K562 (cell line): ENCODE results near the gene RNASEH1. TPM values are rescaled to one million over a fixed set of nuclear protein-coding genes. Genes with fewer than 3 reads are reported as not detected.
A peak's percentile ranks its signal among the peaks of the same experiment; 100 is the strongest.

Experiments used
- CCNT2 ChIP-seq: IDR thresholded peaks from 2 replicates; pipeline ENCODE4 v1.6.1; 2011; ENCODE audit warnings: borderline replicate concordance, low read depth, mild to moderate bottlenecking, moderate library complexity, mixed read lengths, low read length; ENCODE audit not compliant: insufficient read length; ENCODE audit errors: extremely low read depth
- DACH1 ChIP-seq: fragments of 450-650 bp; IDR thresholded peaks from 2 replicates; pipeline ENCODE4 v1.6.1; 2018; ENCODE audit not compliant: partially characterized antibody
- ELF2 ChIP-seq: fragments of 250-450 bp; sonication (Bioruptor Pico); IDR thresholded peaks from 2 replicates; pipeline ENCODE4 v1.5.0; 2021; ENCODE audit warnings: mild to moderate bottlenecking
- ESRRA ChIP-seq: fragments of 450-650 bp; IDR thresholded peaks from 2 replicates; pipeline ENCODE4 v1.6.1; 2014; ENCODE audit warnings: low read depth, mild to moderate bottlenecking, moderate library complexity, borderline replicate concordance
- HDAC8 ChIP-seq: fragments of 450-650 bp; IDR thresholded peaks from 2 replicates; pipeline ENCODE4 v1.6.1; 2016; ENCODE audit warnings: mild to moderate bottlenecking, missing genetic modification characterization, moderate library complexity, missing compliant biosample characterization
- HEY1 ChIP-seq: fragments of 250-450 bp; sonication (Bioruptor Pico); IDR thresholded peaks from 2 replicates; pipeline ENCODE4 v1.5.0; 2020; ENCODE audit warnings: mild to moderate bottlenecking, moderate library complexity, borderline replicate concordance
- MAZ ChIP-seq, 2 experiments: fragments of 450-650 bp in 1 of 2; sonication (generic) in 1 of 2; formaldehyde crosslinking; IDR thresholded peaks in 1 of 2; conservative IDR thresholded peaks in 1 of 2; 2 replicates each; pipeline versions ENCODE4 v1.4.0 to v1.5.0; 2020; ENCODE audit warnings: mild to moderate bottlenecking in 1 of 2, missing genetic modification reagents in 1 of 2
- MTA1 ChIP-seq: fragments of 450-650 bp; IDR thresholded peaks from 2 replicates; pipeline ENCODE4 v1.6.1; 2017; ENCODE audit warnings: borderline replicate concordance
- NCOA6 ChIP-seq: fragments of 450-650 bp; IDR thresholded peaks from 2 replicates; pipeline ENCODE4 v1.6.1; 2017; ENCODE audit warnings: mild to moderate bottlenecking
- NCOR1 ChIP-seq: fragments of 450-650 bp; IDR thresholded peaks from 2 replicates; pipeline ENCODE4 v1.6.1; 2016; ENCODE audit warnings: mild to moderate bottlenecking, moderate library complexity
- NFIC ChIP-seq: fragments of 450-650 bp; IDR thresholded peaks from 2 replicates; pipeline ENCODE4 v1.6.1; 2017; ENCODE audit warnings: mild to moderate bottlenecking, inconsistent platforms
- RFX5 ChIP-seq: IDR thresholded peaks from 2 replicates; pipeline ENCODE4 v1.6.1; 2011; ENCODE audit warnings: low read depth, mild to moderate bottlenecking, improper control_type of control experiment, low read length
- RNF219 ChIP-seq: fragments of 250-450 bp; sonication (Bioruptor Pico); IDR thresholded peaks from 2 replicates; pipeline ENCODE4 v1.5.0; 2022; ENCODE audit warnings: mild to moderate bottlenecking
- SAFB2 ChIP-seq: fragments of 200-400 bp; formaldehyde crosslinking; IDR thresholded peaks from 2 replicates; pipeline ENCODE4 v1.6.1; 2018; ENCODE audit warnings: borderline replicate concordance, low read length, low read depth, moderate library complexity; ENCODE audit not compliant: severe bottlenecking
- SRSF7 ChIP-seq: fragments of 200-400 bp; formaldehyde crosslinking; optimal IDR thresholded peaks from 2 replicates; pipeline ENCODE3; 2017; ENCODE audit warnings: mild to moderate bottlenecking, low read depth, low read length
- SUPT5H ChIP-seq: fragments of 450-650 bp; IDR thresholded peaks from 2 replicates; pipeline ENCODE4 v1.6.1; 2016
- TARDBP ChIP-seq: fragments of 450-650 bp; IDR thresholded peaks from 2 replicates; pipeline ENCODE4 v1.6.1; 2016
- ZC3H4 ChIP-seq: sonication (generic); formaldehyde crosslinking; IDR thresholded peaks from 2 replicates; pipeline ENCODE4 v1.9.0; 2021; ENCODE audit warnings: missing genetic modification reagents, borderline replicate concordance
- ZFP36 ChIP-seq: fragments of 150-350 bp; IDR thresholded peaks from 2 replicates; pipeline ENCODE4 v1.6.1; 2018; ENCODE audit warnings: low read length, low read depth; ENCODE audit not compliant: partially characterized antibody
- ZNF133 ChIP-seq: fragments of 250-450 bp; sonication (Bioruptor Pico); IDR thresholded peaks from 2 replicates; pipeline ENCODE4 v1.4.0; 2020; ENCODE audit warnings: mild to moderate bottlenecking
- ZNF395 ChIP-seq: fragments of 200-800 bp; sonication (Bioruptor generic); IDR thresholded peaks from 2 replicates; pipeline ENCODE4 v1.6.1; 2017; ENCODE audit warnings: missing genetic modification characterization, missing compliant biosample characterization
- ZNF431 ChIP-seq: sonication (generic); formaldehyde crosslinking; IDR thresholded peaks from 2 replicates; pipeline ENCODE4 v1.8.0; 2022; ENCODE audit warnings: mild to moderate bottlenecking, missing genetic modification reagents
- ZNF79 ChIP-seq: fragments of 250-450 bp; sonication (Bioruptor Pico); IDR thresholded peaks from 2 replicates; pipeline ENCODE4 v1.4.0; 2020; ENCODE audit warnings: low read depth, mild to moderate bottlenecking, moderate library complexity
- polyA plus RNA-seq, 8 experiments: library from polyadenylated mRNA; depleted of rRNA in 4 of 8; stranded (reverse) in 5 of 8; unstranded in 3 of 8; fragments of >200 nt; fragmentation: Nextera tagmentation in 2 of 8; fragmentation: Illumina TruSeq in 1 of 8; extraction: Ambion mirVana in 2 of 8; extraction: Trizol in 1 of 8; gene quantifications; 2 replicates each; pipeline versions ENCODE4 v1.2.1 to v1.2.3, GENCODE V29; 2011 to 2014; ENCODE audit warnings: inconsistent platforms in 1 of 8, missing spikeins in 1 of 8
- total RNA-seq, 7 experiments: library from RNA; depleted of rRNA in 6 of 7; stranded (reverse); fragments of >200 nt in 6 of 7; fragmentation: Illumina TruSeq in 2 of 7; extraction: Trizol in 2 of 7; gene quantifications; 2 replicates each; pipeline versions ENCODE4 v1.2.1 to v1.2.3, GENCODE V29; 2011 to 2021; ENCODE audit warnings: low replicate concordance in 1 of 7
- TF ChIP-seq, protein P1 (sequence below): fragments of 150-350 bp; conservative IDR thresholded peaks from 2 replicates; pipeline ENCODE4 v1.6.1; 2014; ENCODE audit warnings: low read length

Gene RNASEH1
- total and polyA plus RNA-seq, 9 of the 15 experiments (the other 6 are each of a cell fraction or from before 2014, with no cell fraction given): 25.7 to 47.5 (median 42.8) TPM

DNA sequence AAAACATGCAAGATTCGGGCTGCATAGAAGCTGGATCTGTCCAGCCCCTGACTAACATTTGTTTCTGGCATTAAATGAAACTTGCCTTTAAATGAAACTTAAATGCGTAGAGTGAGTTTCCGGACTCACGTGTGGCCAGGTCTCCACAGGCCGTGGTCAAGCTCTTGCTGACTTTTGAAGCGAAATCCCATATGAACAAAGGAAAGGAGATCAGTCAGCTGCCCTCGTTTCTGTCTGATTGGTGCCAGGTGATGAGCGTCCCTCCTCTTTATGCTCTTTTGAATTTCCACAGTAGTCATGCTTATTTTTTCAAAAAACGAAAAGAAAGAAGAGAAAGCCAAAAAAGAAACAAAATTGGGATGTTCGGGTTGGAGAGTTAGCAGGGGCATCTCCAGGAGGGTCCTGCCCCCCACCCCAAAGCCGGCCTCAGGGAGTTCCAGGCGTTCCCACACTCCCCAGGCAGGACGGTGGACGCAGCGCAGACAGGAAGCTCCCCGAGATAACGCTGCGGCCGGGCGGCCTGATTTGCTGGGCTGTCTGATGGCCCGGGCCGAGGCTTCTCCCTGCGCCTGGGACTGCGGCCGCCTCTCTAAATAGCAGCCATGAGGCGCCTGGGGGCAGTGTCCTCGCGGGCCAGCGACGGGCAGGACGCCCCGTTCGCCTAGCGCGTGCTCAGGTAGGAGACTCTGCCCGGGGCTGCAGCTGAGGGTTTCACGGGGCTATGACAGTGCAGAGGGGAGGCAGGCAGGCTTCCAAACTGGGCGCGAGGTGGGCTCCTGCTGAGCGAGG lies 36.6 kb upstream of the RNASEH1 start, which contains the start of gene COLEC11 (continued):
- TF ChIP-seq HEY1 (no peak), NCOA6 (no peak), SRSF7 (no peak), CCNT2 (peak; percentile 63), MAZ (CRISPR knock-in tag; conservative IDR thresholded peaks at IDR 0.05 in 1 of 2, IDR thresholded peaks at IDR 0.05 in 1 of 2) (peak in 1 of 2 experiments; percentile 70; a peak in 2 of 4 replicates), ZC3H4 (CRISPR knock-in tag) (no peak), MTA1 (no peak), NFIC (no peak; the same call in 1 of the 2 replicates), TARDBP (peak; percentile 84), NCOR1 (no peak), ZNF79 (CRISPR knock-in tag) (no peak), ZNF431 (CRISPR knock-in tag) (no peak), RFX5 (no peak), DACH1 (no peak), SUPT5H (no peak), ZFP36 (no peak), RNF219 (CRISPR knock-in tag) (no peak), SAFB2 (no peak), HDAC8 (tag) (no peak), ZNF395 (CRISPR knock-in tag) (no peak), ELF2 (CRISPR knock-in tag) (no peak), ZNF133 (CRISPR knock-in tag) (no peak), ESRRA (peak; percentile 33; the same call in 1 of the 2 replicates)
- TF ChIP-seq, protein P1, sequence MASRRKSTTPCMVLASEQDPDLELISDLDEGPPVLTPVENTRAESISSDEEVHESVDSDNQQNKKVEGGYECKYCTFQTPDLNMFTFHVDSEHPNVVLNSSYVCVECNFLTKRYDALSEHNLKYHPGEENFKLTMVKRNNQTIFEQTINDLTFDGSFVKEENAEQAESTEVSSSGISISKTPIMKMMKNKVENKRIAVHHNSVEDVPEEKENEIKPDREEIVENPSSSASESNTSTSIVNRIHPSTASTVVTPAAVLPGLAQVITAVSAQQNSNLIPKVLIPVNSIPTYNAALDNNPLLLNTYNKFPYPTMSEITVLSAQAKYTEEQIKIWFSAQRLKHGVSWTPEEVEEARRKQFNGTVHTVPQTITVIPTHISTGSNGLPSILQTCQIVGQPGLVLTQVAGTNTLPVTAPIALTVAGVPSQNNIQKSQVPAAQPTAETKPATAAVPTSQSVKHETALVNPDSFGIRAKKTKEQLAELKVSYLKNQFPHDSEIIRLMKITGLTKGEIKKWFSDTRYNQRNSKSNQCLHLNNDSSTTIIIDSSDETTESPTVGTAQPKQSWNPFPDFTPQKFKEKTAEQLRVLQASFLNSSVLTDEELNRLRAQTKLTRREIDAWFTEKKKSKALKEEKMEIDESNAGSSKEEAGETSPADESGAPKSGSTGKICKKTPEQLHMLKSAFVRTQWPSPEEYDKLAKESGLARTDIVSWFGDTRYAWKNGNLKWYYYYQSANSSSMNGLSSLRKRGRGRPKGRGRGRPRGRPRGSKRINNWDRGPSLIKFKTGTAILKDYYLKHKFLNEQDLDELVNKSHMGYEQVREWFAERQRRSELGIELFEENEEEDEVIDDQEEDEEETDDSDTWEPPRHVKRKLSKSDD: no peak
